Measurements from ENCODE around the gene SH3PXD2A.

Gene SH3PXD2A

DNA sequence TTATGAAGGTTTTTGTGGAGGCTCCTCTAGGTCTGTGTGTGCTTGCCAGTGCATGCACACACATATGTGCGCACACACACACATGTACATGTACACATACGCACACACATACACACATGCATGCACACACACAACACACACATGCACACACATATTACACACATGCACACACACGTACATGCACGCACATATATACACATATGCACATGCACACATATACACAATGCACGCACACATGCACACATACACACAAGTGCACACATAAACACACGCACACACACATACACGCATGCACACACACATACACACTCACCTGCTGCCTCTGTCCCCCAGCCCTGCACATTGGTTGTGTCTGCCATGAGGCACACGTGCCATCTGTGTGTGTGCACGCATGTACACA, 295.6 kb downstream of the SH3PXD2A start:
- Mint-ChIP-seq H3K36me3 (ENCODE audit: low read depth) (no peaks in the 10 kb centered on the region), H3K27ac (no peak overlapping the region), H3K4me1 (peaks cover 1% of the 10 kb centered on the region), H3K9me3 (no peaks in the 10 kb centered on the region), H3K4me3 (no peak overlapping the region), H3K27me3 (peaks cover 32% of the 10 kb centered on the region)
- ATAC-seq, result no peak
- DNase-seq, result no peak

GRCh38 chr10:103558911-103559310, 296.5 kb downstream of the SH3PXD2A start:
- Mint-ChIP-seq H3K9me3 (no peaks in the 10 kb centered on the region), H3K27ac (no peak overlapping the region), H3K27me3 (peaks cover 39% of the 10 kb centered on the region), H3K4me1 (peaks cover 10% of the 10 kb centered on the region), H3K36me3 (ENCODE audit: low read depth) (no peaks in the 10 kb centered on the region), H3K4me3 (no peak overlapping the region)
- ATAC-seq, result no peak
- no peak for DNase-seq

DNA sequence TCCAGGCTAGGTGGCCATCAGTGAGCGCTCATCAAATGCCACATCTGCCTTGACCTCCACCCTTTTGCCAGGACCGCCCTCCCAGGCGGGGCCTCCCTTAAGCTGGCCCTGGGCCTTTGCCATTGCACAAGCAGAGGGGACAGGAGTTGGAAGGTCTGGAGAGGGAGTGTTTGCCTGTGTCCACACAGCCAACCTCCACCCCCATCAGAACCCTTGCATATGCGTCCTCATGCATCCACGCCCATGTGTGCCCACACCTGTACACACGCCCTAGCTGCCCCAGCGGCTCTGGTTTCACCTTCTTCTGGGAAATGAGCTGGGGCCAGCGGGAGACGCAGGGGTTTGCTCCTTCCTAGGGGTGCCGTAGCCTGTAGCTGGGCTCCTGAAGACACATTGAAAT, 297.9 kb downstream of the SH3PXD2A start:
- DNase-seq (no peak), ATAC-seq (no peak)
- Mint-ChIP-seq H3K9me3 (no peaks in the 10 kb centered on the region), H3K27ac (no peak overlapping the region), H3K4me3 (no peak overlapping the region), H3K4me1 (peaks cover 15% of the 10 kb centered on the region), H3K27me3 (peaks cover 39% of the 10 kb centered on the region), H3K36me3 (ENCODE audit: low read depth) (no peaks in the 10 kb centered on the region)

DNA sequence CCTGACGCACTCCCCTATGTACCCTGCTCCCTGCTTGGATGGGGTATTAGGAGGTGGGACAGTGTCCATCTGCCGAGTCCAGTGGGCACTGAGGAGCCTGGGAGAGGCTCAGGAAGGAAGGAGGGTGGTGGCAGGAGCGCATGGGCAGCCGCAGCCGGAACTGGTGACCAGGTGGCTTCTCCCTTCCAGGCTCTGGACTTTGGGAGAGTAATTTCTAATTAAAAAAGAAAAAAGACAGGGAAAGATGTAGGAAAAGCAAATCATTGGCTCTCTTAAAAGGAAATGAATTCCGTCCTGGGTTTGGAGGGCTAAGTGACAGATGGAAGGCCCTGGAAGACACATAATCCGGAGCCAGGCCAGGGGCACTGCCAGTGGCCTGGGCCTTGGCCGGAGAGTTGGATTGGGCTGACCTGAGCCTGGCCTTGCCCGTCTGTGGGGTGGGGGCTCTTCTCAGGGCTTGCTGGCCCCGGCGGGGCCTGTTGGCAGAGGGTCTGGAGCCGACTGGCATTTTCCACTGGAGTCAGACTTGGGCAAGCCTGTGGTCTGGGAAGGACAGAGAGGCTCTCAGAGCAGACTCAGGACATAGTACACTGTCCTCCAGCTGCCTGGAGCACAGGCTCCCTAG, 298.9 kb downstream of the SH3PXD2A start:
- no peaks in the 10 kb centered on the region for H3K9me3 Mint-ChIP-seq
- peaks cover 15% of the 10 kb centered on the region for H3K4me1 Mint-ChIP-seq
- peaks cover 39% of the 10 kb centered on the region for H3K27me3 Mint-ChIP-seq
- H3K4me3 Mint-ChIP-seq, result no peak overlapping the region
- no peaks in the 10 kb centered on the region for H3K36me3 Mint-ChIP-seq (ENCODE audit: low read depth)
- DNase-seq (no peak), ATAC-seq (no peak)
- H3K27ac Mint-ChIP-seq, result no peak overlapping the region

- Mint-ChIP-seq H3K27me3 (peaks cover 39% of the 10 kb centered on the region), H3K36me3 (ENCODE audit: low read depth) (no peaks in the 10 kb centered on the region), H3K4me3 (peak overlapping the region; percentile 26), H3K4me1 (peaks cover 15% of the 10 kb centered on the region), H3K27ac (no peak overlapping the region), H3K9me3 (no peaks in the 10 kb centered on the region)
- ATAC-seq (no peak), DNase-seq (no peak)
Measured at GRCh38 chr10:103555712-103556111, 299.7 kb downstream of the SH3PXD2A start.

DNA sequence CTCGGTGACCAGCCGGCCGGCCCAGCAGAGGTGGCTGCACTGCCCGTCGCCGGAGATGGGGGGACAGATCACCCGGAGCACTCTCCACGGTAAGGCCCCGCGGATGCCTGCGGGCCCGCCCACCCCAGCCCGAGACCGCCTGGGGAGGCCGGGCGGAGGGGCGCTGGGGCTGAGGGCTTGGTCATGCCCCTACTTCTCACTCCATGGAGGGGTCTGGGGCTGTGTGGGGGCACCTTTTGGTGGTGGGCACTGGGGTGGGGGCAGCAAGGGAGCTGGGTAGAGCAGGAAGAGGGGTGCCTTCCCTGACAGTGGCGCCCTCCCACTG, 300.1 kb downstream of the SH3PXD2A start:
- Mint-ChIP-seq H3K4me3 (peak overlapping the region; percentile 26), H3K27ac (no peak overlapping the region), H3K4me1 (peaks cover 15% of the 10 kb centered on the region), H3K27me3 (peaks cover 37% of the 10 kb centered on the region), H3K9me3 (no peaks in the 10 kb centered on the region), H3K36me3 (ENCODE audit: low read depth) (no peaks in the 10 kb centered on the region)
- ATAC-seq (no peak), DNase-seq (no peak)

GRCh38 chr10:103554488-103555324, 300.7 kb downstream of the SH3PXD2A start:
- Mint-ChIP-seq H3K27me3 (peaks cover 32% of the 10 kb centered on the region), H3K4me1 (peaks cover 15% of the 10 kb centered on the region), H3K27ac (no peak overlapping the region), H3K4me3 (peak overlapping the region; percentile 54), H3K9me3 (no peaks in the 10 kb centered on the region), H3K36me3 (ENCODE audit: low read depth) (no peaks in the 10 kb centered on the region)
- peak; percentile 22 for DNase-seq
- peak; percentile 26 for ATAC-seq

GRCh38 chr10:103553743-103554487, 301.5 kb downstream of the SH3PXD2A start:
- peak overlapping the region; percentile 57 for H3K27ac Mint-ChIP-seq
- no peaks in the 10 kb centered on the region for H3K9me3 Mint-ChIP-seq
- H3K36me3 Mint-ChIP-seq (ENCODE audit: low read depth), result no peaks in the 10 kb centered on the region
- DNase-seq (peak; percentile 35), ATAC-seq (peak; percentile 74)
- no peak overlapping the region for H3K4me3 Mint-ChIP-seq
- H3K4me1 Mint-ChIP-seq, result peaks cover 15% of the 10 kb centered on the region
- peaks cover 31% of the 10 kb centered on the region for H3K27me3 Mint-ChIP-seq

DNA sequence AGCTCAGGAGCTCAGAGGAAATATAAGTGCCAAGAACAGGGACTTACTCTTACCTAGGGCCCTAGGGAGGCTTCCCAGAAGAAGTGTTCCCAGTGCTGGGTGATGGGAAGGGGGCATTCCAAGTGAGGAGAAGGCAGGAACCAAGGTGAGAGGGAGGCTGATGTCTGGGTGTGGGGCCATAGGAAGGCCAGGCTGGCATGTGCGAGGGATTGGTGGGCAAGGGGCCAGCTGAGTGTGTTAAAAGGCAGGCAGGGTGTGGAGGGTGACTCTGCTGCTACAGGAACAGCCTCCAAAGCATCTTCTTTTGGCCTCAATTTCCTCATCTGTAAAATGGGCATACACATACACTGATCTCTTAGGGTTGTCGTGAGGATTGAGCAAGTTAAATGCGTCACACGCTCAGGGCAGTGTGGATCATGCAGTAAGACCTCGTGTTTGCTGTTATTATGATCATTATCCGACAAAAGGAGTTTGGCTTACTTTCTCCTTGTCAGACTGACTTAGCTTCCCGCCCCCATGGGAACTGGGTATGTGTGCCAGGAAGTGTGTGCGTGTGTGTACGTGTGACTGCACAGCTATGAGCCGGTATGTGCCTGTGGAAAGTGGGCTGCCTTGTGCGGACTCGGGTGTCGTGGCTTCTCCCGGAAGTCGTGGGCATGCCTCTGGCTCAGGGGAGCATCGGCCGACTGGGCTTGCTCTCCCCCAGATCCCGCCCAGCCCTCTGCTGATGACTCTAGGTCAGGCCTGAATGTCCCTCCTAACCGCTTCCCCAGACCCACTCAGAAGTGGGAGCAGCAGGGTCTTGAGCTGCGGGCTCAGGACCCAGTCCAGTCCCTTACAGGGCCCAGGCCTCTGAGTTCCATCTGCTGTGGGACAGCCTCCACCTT, 302.3 kb downstream of the SH3PXD2A start:
- Mint-ChIP-seq H3K4me3 (no peak overlapping the region), H3K36me3 (ENCODE audit: low read depth) (no peaks in the 10 kb centered on the region), H3K27me3 (peaks cover 25% of the 10 kb centered on the region), H3K4me1 (peaks cover 15% of the 10 kb centered on the region), H3K9me3 (no peaks in the 10 kb centered on the region), H3K27ac (no peak overlapping the region)
- ATAC-seq (no peak), DNase-seq (no peak)

- DNase-seq, result no peak
- Mint-ChIP-seq H3K9me3 (no peaks in the 10 kb centered on the region), H3K27ac (no peak overlapping the region), H3K36me3 (ENCODE audit: low read depth) (no peaks in the 10 kb centered on the region), H3K4me3 (no peak overlapping the region), H3K27me3 (peaks cover 24% of the 10 kb centered on the region), H3K4me1 (peaks cover 15% of the 10 kb centered on the region)
- no peak for ATAC-seq
Measured at GRCh38 chr10:103551619-103552602, 303.5 kb downstream of the SH3PXD2A start.

GRCh38 chr10:103550229-103550628, 305.1 kb downstream of the SH3PXD2A start:
- DNase-seq (no peak), ATAC-seq (no peak)
- H3K9me3 Mint-ChIP-seq, result no peaks in the 10 kb centered on the region
- H3K27ac Mint-ChIP-seq, result no peak overlapping the region
- H3K4me3 Mint-ChIP-seq, result no peak overlapping the region
- peaks cover 15% of the 10 kb centered on the region for H3K4me1 Mint-ChIP-seq
- peaks cover 11% of the 10 kb centered on the region for H3K27me3 Mint-ChIP-seq
- H3K36me3 Mint-ChIP-seq (ENCODE audit: low read depth), result no peaks in the 10 kb centered on the region

DNA sequence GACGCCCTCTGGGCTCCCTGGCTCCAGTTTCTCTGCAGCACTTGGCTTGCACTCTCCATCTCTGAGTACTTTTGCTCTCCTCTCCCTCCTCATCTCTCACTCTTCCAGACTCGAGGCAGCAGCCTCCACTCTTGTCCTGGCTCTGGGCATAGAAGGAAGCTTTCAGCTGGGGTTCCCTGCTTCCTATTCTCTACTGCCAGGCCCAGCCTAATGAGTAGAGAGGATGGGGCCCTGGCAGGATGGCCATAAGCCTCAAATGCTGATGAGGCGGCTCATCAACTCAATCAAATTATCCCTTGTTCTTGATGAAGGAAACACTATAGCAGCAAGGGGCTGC, 306.1 kb downstream of the SH3PXD2A start:
- Mint-ChIP-seq H3K9me3 (no peaks in the 10 kb centered on the region), H3K27ac (no peak overlapping the region), H3K4me1 (peaks cover 9% of the 10 kb centered on the region), H3K4me3 (no peak overlapping the region), H3K36me3 (ENCODE audit: low read depth) (no peaks in the 10 kb centered on the region), H3K27me3 (peaks cover 5% of the 10 kb centered on the region)
- ATAC-seq (no peak), DNase-seq (no peak)

- peaks cover 3% of the 10 kb centered on the region for H3K4me1 Mint-ChIP-seq
- no peak for DNase-seq
- peaks cover 3% of the 10 kb centered on the region for H3K27me3 Mint-ChIP-seq
- no peaks in the 10 kb centered on the region for H3K36me3 Mint-ChIP-seq (ENCODE audit: low read depth)
- no peak overlapping the region for H3K27ac Mint-ChIP-seq
- no peak for ATAC-seq
- no peaks in the 10 kb centered on the region for H3K9me3 Mint-ChIP-seq
- H3K4me3 Mint-ChIP-seq, result no peak overlapping the region
Measured at GRCh38 chr10:103548581-103549348, 306.6 kb downstream of the SH3PXD2A start.
